ENCODE measurements around the gene HDLBP. TPM values are rescaled to one million over a fixed set of nuclear protein-coding genes. Genes with fewer than 3 reads are reported as not detected.

The HDLBP gene
- total RNA-seq, 1 donor from 2014 or later, result 839 TPM

- TF ChIP-seq CTCF (IDR thresholded peaks at IDR 0.05), result no peak
- Mint-ChIP-seq H3K9me3 (ENCODE audit: unreplicated experiment) (no peaks in the 10 kb centered on the region), H3K36me3 (ENCODE audit: unreplicated experiment) (no peaks in the 10 kb centered on the region), H3K4me1 (ENCODE audit: unreplicated experiment) (peaks cover 56% of the 10 kb centered on the region), H3K4me3 (ENCODE audit: unreplicated experiment) (no peak overlapping the region), H3K27me3 (ENCODE audit: unreplicated experiment) (no peaks in the 10 kb centered on the region), H3K27ac (ENCODE audit: unreplicated experiment) (peak overlapping the region; percentile 56)
- DNase-seq (ENCODE audit: extremely low spot score, unreplicated experiment), result no peak
These were observed 4.4 kb downstream of the HDLBP start for GRCh38 chr2:241310917-241311566.

- Mint-ChIP-seq H3K27ac (ENCODE audit: unreplicated experiment) (peak overlapping the region; percentile 42), H3K27me3 (ENCODE audit: unreplicated experiment) (no peaks in the 10 kb centered on the region), H3K4me3 (ENCODE audit: unreplicated experiment) (no peak overlapping the region), H3K9me3 (ENCODE audit: unreplicated experiment) (no peaks in the 10 kb centered on the region), H3K36me3 (ENCODE audit: unreplicated experiment) (no peaks in the 10 kb centered on the region), H3K4me1 (ENCODE audit: unreplicated experiment) (peaks cover 60% of the 10 kb centered on the region)
- no peak for TF ChIP-seq CTCF (IDR thresholded peaks at IDR 0.05)
- DNase-seq (ENCODE audit: extremely low spot score, unreplicated experiment), result no peak
These were observed 5.8 kb downstream of the HDLBP start for GRCh38 chr2:241309684-241310117.

GRCh38 chr2:241308832-241309500 is 6.5 kb downstream of the HDLBP start:
- Mint-ChIP-seq H3K9me3 (ENCODE audit: unreplicated experiment) (no peaks in the 10 kb centered on the region), H3K27ac (ENCODE audit: unreplicated experiment) (no peak overlapping the region), H3K27me3 (ENCODE audit: unreplicated experiment) (no peaks in the 10 kb centered on the region), H3K4me1 (ENCODE audit: unreplicated experiment) (peaks cover 60% of the 10 kb centered on the region), H3K36me3 (ENCODE audit: unreplicated experiment) (no peaks in the 10 kb centered on the region), H3K4me3 (ENCODE audit: unreplicated experiment) (no peak overlapping the region)
- no peak for TF ChIP-seq CTCF (IDR thresholded peaks at IDR 0.05)
- DNase-seq (ENCODE audit: extremely low spot score, unreplicated experiment), result no peak

- no peak overlapping the region for H3K27ac Mint-ChIP-seq (ENCODE audit: unreplicated experiment)
- no peak for DNase-seq (ENCODE audit: extremely low spot score, unreplicated experiment)
- no peaks in the 10 kb centered on the region for H3K27me3 Mint-ChIP-seq (ENCODE audit: unreplicated experiment)
- peaks cover 54% of the 10 kb centered on the region for H3K4me1 Mint-ChIP-seq (ENCODE audit: unreplicated experiment)
- no peaks in the 10 kb centered on the region for H3K36me3 Mint-ChIP-seq (ENCODE audit: unreplicated experiment)
- H3K9me3 Mint-ChIP-seq (ENCODE audit: unreplicated experiment), result no peaks in the 10 kb centered on the region
- no peak overlapping the region for H3K4me3 Mint-ChIP-seq (ENCODE audit: unreplicated experiment)
- no peak for TF ChIP-seq CTCF (IDR thresholded peaks at IDR 0.05)
These were observed 7.2 kb downstream of the HDLBP start for GRCh38 chr2:241308267-241308666.

- no peaks in the 10 kb centered on the region for H3K9me3 Mint-ChIP-seq (ENCODE audit: unreplicated experiment)
- no peak for DNase-seq (ENCODE audit: extremely low spot score, unreplicated experiment)
- peaks cover 45% of the 10 kb centered on the region for H3K4me1 Mint-ChIP-seq (ENCODE audit: unreplicated experiment)
- TF ChIP-seq CTCF (IDR thresholded peaks at IDR 0.05), result no peak
- no peak overlapping the region for H3K27ac Mint-ChIP-seq (ENCODE audit: unreplicated experiment)
- H3K27me3 Mint-ChIP-seq (ENCODE audit: unreplicated experiment), result no peaks in the 10 kb centered on the region
- no peak overlapping the region for H3K4me3 Mint-ChIP-seq (ENCODE audit: unreplicated experiment)
- no peaks in the 10 kb centered on the region for H3K36me3 Mint-ChIP-seq (ENCODE audit: unreplicated experiment)
These were observed 8.4 kb downstream of the HDLBP start for GRCh38 chr2:241307055-241307454.

All from osteocyte (in vitro differentiated cells).